Nephron progenitor cell (in vitro differentiated cells): ENCODE results near the gene CLDN4.
A peak's percentile ranks its signal among the peaks of the same experiment; 100 is the strongest.
"Not testable (repeated sequence)": the region's sequence is repeated elsewhere in the genome, so short reads cannot be mapped to it uniquely, and the experiment has no call there.

Experiments used
- DNase-seq: peaks from one replicate; pipeline ENCODE4 v3.0.0; 2021
- H3K27ac Mint-ChIP-seq: 2 replicates; pipeline ENCODE4 v1.8.0; 2021; ENCODE audit warnings: mild to moderate bottlenecking, moderate library complexity, mixed read lengths
- H3K27me3 Mint-ChIP-seq: 2 replicates; pipeline ENCODE4 v1.8.0; 2021; ENCODE audit warnings: mild to moderate bottlenecking, low read depth, mixed read lengths; ENCODE audit not compliant: poor library complexity
- H3K36me3 Mint-ChIP-seq: 2 replicates; pipeline ENCODE4 v1.8.0; 2021; ENCODE audit warnings: low read depth, mixed read lengths
- H3K4me1 Mint-ChIP-seq: 2 replicates; pipeline ENCODE4 v1.8.0; 2021; ENCODE audit warnings: mixed read lengths
- H3K4me3 Mint-ChIP-seq: 2 replicates; pipeline ENCODE4 v1.8.0; 2021; ENCODE audit warnings: mild to moderate bottlenecking, moderate library complexity, mixed read lengths
- H3K9me3 Mint-ChIP-seq: 2 replicates; pipeline ENCODE4 v1.8.0; 2021; ENCODE audit warnings: mild to moderate bottlenecking, moderate library complexity, mixed read lengths
- CTCF ChIP-seq: fragments of 200-600 bp; sonication (generic); IDR thresholded peaks from 2 replicates; pipeline ENCODE4 v1.5.0; 2021; ENCODE audit warnings: antibody characterized with exemption

CLDN4 gene

GRCh38 chr7:73830681-73831583 is at the start of gene CLDN4:
Gene CLDN4 (plus strand): TSS chr7:73830996. CDS start chr7:73831202, 206 bp downstream.
- H3K4me3 Mint-ChIP-seq: peak within 1 kb of the TSS; percentile 71
- peaks cover 73% of the 10 kb centered on the region for H3K4me1 Mint-ChIP-seq
- peak; percentile 64 for DNase-seq
- H3K9me3 Mint-ChIP-seq: peaks cover 4% of the 10 kb centered on the region
- no peak for TF ChIP-seq CTCF
- H3K27ac Mint-ChIP-seq: peak within 1 kb of the TSS; percentile 90
- H3K27me3 Mint-ChIP-seq: peaks cover 14% of the 10 kb centered on the region
- no peaks in the 10 kb centered on the region for H3K36me3 Mint-ChIP-seq

GRCh38 chr7:73786588-73786987 is 44.2 kb upstream of the CLDN4 start:
- Mint-ChIP-seq H3K4me3 (no peak overlapping the region), H3K9me3 (peaks cover 47% of the 10 kb centered on the region), H3K4me1 (no peaks in the 10 kb centered on the region), H3K27me3 (peaks cover 20% of the 10 kb centered on the region), H3K27ac (no peak overlapping the region), H3K36me3 (peaks cover 4% of the 10 kb centered on the region)
- no peak for TF ChIP-seq CTCF
- DNase-seq: no peak

- peaks cover 10% of the 10 kb centered on the region for H3K4me1 Mint-ChIP-seq
- DNase-seq: not testable (repeated sequence)
Observed at GRCh38 chr7:73787786-73788048, 43.1 kb upstream of the CLDN4 start.

GRCh38 chr7:73789051-73789450 is 41.7 kb upstream of the CLDN4 start:
- H3K36me3 Mint-ChIP-seq: peaks cover 4% of the 10 kb centered on the region
- peaks cover 5% of the 10 kb centered on the region for H3K27me3 Mint-ChIP-seq
- H3K4me3 Mint-ChIP-seq: no peak overlapping the region
- H3K4me1 Mint-ChIP-seq: peaks cover 20% of the 10 kb centered on the region
- H3K9me3 Mint-ChIP-seq: peaks cover 36% of the 10 kb centered on the region
- no peak for DNase-seq
- TF ChIP-seq CTCF: no peak
- H3K27ac Mint-ChIP-seq: no peak overlapping the region

More at GRCh38 chr7:73787786-73788048, 43.1 kb upstream of the CLDN4 start:
- H3K4me3 Mint-ChIP-seq, H3K36me3 Mint-ChIP-seq, H3K27ac Mint-ChIP-seq: not testable (repeated sequence)
- Mint-ChIP-seq H3K27me3 (peaks cover 13% of the 10 kb centered on the region), H3K9me3 (peaks cover 41% of the 10 kb centered on the region)

GRCh38 chr7:73791170-73791690 is 39.6 kb upstream of the CLDN4 start:
- DNase-seq, H3K27ac Mint-ChIP-seq, H3K27me3 Mint-ChIP-seq, H3K4me3 Mint-ChIP-seq, H3K36me3 Mint-ChIP-seq: not testable (repeated sequence)
- peaks cover 42% of the 10 kb centered on the region for H3K9me3 Mint-ChIP-seq
- peaks cover 26% of the 10 kb centered on the region for H3K4me1 Mint-ChIP-seq

- H3K36me3 Mint-ChIP-seq, H3K27ac Mint-ChIP-seq, H3K4me3 Mint-ChIP-seq, H3K27me3 Mint-ChIP-seq, DNase-seq: not testable (repeated sequence)
- peaks cover 34% of the 10 kb centered on the region for H3K4me1 Mint-ChIP-seq
- H3K9me3 Mint-ChIP-seq: peaks cover 34% of the 10 kb centered on the region
Observed at GRCh38 chr7:73795188-73795587, 35.6 kb upstream of the CLDN4 start.

GRCh38 chr7:73796656-73797055 is 34.1 kb upstream of the CLDN4 start:
- H3K4me3 Mint-ChIP-seq, H3K27me3 Mint-ChIP-seq, H3K27ac Mint-ChIP-seq, H3K36me3 Mint-ChIP-seq, DNase-seq: not testable (repeated sequence)
- Mint-ChIP-seq H3K9me3 (peaks cover 23% of the 10 kb centered on the region), H3K4me1 (peaks cover 34% of the 10 kb centered on the region)

- H3K4me3 Mint-ChIP-seq, H3K27me3 Mint-ChIP-seq, DNase-seq, H3K36me3 Mint-ChIP-seq, H3K27ac Mint-ChIP-seq: not testable (repeated sequence)
- peaks cover 19% of the 10 kb centered on the region for H3K9me3 Mint-ChIP-seq
- H3K4me1 Mint-ChIP-seq: peaks cover 29% of the 10 kb centered on the region
Observed at GRCh38 chr7:73797176-73797575, 33.6 kb upstream of the CLDN4 start.
